ENCODE measurements around the gene CERK. TPM values are rescaled to one million over a fixed set of nuclear protein-coding genes. Genes with fewer than 3 reads are reported as not detected.

CERK gene
- total and polyA plus RNA-seq, 2 of the 13 experiments (the other 11 are each of a cell fraction or from before 2014, with no cell fraction given): 40.3 to 41.9 TPM

DNA sequence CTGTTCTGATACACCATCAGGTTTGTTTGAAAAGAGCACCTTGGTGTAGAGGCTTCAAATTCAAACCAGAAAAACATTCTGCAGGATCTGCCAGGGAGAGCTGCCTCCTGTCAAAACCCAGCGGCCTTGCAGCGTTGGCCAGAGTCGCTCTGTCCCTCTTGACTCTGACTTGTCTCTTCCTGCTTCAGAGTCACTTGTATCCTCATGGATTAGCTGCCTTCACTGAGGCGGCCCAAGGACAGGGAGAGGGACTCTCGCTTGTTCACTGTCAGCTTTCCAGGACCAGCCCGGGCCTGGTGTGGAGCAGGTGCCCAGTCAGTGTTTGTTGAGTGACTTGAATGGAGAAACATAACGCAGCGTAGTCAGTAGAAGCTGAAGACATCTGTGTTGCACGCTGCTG, 42.4 kb upstream of the CERK start (continued):
- no peak for TF ChIP-seq PRPF4 (IDR thresholded peaks at IDR 0.05; ENCODE audit: low read depth, low read length, poor library complexity, severe bottlenecking)
- no peak for TF ChIP-seq ZNF432 (CRISPR knock-in tag; IDR thresholded peaks at IDR 0.05; ENCODE audit: borderline replicate concordance)

DNA sequence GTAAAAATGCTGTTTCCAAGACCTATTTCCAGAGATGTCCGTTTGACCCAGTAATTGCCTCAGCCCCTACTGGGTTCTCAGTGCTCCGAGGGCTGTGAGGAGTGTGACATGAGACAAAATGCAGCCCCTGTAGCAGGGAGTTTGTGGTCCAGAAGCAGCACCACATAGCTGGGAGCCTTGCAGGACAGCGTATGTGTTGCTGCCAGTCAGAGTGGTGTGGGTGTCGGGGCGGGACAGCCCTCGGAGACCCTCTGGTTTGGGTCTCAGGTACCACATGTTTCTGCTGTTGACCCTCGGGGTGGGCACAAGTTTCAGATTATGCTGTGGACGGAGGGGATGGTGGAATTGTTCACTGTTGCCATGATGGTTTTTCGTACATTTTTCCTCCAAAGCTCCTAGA, 41.6 kb upstream of the CERK start:
- ATAC-seq: no peak
- Histone ChIP-seq H3K4me2 (ENCODE audit: low read depth, low read length) (no peak overlapping the region), H3K79me2 (ENCODE audit: insufficient read depth, low read length) (peaks cover 94% of the 10 kb centered on the region), H3K9me3 (ENCODE audit: low read length) (no peaks in the 10 kb centered on the region), H2AFZ (ENCODE audit: low read length) (no peak overlapping the region), H3K9ac (ENCODE audit: insufficient read depth, low read depth, low read length) (no peak overlapping the region), H3K4me3 (replicated peaks in 1 of 3; ENCODE audit: insufficient read depth in 1 of 3, low read depth in 2 of 3, low read length in 3 of 3) (no peak overlapping the region), H3K36me3 (replicated peaks in 1 of 2; ENCODE audit: control insufficient read depth in 1 of 2, insufficient read depth in 2 of 2, low read length in 2 of 2) (peaks cover 4 to 11% of the 10 kb centered on the region in 2 experiments; a peak in 3 of 5 replicates), H3K27ac (ENCODE audit: extremely low read length, insufficient read depth, low read length) (no peak overlapping the region), H4K20me1 (ENCODE audit: insufficient read depth, low read length) (peaks cover 17% of the 10 kb centered on the region; the same call in 1 of the 2 replicates), H3K27me3 (ENCODE audit: control insufficient read depth in 1 of 2, insufficient read depth in 2 of 2, low read length in 2 of 2) (no peaks in the 10 kb centered on the region), H3K4me1 (ENCODE audit: insufficient read depth, low read length) (peaks cover 26% of the 10 kb centered on the region)
- WGBS (ENCODE audit: low lambda C conversion rate): 96% methylated on average over 9 of the region's 9 CpGs
- in situ Hi-C loops (cut with HindIII; ENCODE audit: extremely low pct_ligation_motif_present, low pct_unique_long_range_greater_than_20kb) (no loop called here), intact Hi-C loops (cut with micrococcal nuclease; ENCODE audit: unreplicated experiment) (loop anchor here (5.0 kb wide), 1 partner anchor 382 kb away; no protein-coding TSS in a partner anchor)
- no peak for DNase-seq (ENCODE audit: low spot score)
- CTCF ChIA-PET (ENCODE audit: low intra/inter-chr PET ratio, low total read pairs): no interaction called here
- FAIRE-seq: no peak
- POLR2A ChIA-PET: interaction anchor here (1.7 kb wide), 1 partner anchor 17 kb away, joined by 5 read pairs; the partner anchor contains the start of gene TBC1D22A
- no TSS peak for BruUV-seq (replicated peaks)
- TF ChIP-seq, protein P1, sequence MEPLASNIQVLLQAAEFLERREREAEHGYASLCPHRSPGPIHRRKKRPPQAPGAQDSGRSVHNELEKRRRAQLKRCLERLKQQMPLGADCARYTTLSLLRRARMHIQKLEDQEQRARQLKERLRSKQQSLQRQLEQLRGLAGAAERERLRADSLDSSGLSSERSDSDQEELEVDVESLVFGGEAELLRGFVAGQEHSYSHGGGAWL (CRISPR knock-in tag; IDR thresholded peaks at IDR 0.05): no peak
- TF ChIP-seq, protein P2, sequence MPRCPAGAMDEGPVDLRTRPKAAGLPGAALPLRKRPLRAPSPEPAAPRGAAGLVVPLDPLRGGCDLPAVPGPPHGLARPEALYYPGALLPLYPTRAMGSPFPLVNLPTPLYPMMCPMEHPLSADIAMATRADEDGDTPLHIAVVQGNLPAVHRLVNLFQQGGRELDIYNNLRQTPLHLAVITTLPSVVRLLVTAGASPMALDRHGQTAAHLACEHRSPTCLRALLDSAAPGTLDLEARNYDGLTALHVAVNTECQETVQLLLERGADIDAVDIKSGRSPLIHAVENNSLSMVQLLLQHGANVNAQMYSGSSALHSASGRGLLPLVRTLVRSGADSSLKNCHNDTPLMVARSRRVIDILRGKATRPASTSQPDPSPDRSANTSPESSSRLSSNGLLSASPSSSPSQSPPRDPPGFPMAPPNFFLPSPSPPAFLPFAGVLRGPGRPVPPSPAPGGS (CRISPR knock-in tag; IDR thresholded peaks at IDR 0.05): no peak
- TF ChIP-seq, protein P3, sequence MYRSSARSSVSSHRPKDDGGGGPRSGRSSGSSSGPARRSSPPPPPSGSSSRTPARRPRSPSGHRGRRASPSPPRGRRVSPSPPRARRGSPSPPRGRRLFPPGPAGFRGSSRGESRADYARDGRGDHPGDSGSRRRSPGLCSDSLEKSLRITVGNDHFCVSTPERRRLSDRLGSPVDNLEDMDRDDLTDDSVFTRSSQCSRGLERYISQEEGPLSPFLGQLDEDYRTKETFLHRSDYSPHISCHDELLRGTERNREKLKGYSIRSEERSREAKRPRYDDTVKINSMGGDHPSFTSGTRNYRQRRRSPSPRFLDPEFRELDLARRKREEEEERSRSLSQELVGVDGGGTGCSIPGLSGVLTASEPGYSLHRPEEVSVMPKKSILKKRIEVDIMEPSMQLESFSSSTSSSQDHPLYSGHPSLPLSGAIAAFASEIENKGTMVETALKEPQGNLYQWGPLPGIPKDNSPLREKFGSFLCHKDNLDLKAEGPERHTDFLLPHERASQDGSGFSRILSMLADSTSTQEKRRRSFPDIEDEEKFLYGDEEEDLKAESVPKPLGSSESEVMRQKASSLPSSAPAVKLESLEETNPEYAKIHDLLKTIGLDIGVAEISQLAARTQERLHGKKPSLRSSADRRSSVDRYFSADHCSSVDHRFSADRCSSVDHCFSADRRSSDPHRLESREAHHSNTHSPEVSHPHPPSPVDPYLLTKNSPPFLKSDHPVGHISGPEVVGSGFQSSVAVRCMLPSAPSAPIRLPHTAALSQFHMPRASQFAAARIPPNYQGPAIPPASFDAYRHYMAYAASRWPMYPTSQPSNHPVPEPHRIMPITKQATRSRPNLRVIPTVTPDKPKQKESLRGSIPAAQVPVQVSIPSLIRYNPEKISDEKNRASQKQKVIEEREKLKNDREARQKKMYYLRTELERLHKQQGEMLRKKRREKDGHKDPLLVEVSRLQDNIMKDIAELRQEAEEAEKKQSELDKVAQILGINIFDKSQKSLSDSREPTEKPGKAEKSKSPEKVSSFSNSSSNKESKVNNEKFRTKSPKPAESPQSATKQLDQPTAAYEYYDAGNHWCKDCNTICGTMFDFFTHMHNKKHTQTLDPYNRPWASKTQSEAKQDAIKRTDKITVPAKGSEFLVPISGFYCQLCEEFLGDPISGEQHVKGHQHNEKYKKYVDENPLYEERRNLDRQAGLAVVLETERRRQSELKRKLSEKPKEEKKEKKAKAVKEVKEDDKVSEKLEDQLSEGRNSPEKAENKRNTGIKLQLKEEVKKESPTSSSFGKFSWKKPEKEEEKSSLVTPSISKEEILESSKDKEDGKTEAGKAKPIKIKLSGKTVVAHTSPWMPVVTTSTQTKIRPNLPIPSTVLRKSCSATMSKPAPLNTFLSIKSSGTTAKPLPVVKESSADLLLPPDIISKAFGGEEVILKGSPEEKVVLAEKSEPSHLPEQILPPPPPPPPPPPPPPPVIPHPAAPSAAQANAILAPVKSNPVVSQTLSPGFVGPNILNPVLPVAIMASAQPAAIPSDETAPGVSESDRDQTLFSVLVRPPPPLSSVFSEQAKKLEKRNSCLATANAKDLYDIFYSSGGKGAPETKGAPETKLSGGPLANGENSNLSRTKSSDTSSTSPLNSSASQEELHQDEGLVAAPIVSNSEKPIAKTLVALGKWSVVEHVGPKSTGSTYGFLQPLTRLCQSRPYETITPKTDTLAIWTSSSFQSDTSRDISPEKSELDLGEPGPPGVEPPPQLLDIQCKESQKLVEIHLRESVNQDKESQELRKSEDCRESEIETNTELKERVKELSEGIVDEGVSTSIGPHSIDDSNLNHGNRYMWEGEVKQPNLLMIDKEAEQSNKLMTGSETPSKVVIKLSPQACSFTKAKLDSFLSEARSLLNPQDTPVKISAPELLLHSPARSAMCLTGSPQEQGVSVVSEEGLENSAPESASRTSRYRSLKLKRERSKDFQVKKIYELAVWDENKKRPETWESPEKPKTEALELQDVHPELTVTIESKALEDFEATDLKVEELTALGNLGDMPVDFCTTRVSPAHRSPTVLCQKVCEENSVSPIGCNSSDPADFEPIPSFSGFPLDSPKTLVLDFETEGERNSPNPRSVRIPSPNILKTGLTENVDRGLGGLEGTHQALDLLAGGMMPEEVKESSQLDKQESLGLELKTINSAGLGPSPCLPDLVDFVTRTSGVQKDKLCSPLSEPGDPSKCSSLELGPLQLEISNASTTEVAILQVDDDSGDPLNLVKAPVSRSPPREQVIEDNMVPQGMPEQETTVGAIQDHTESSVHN (CRISPR knock-in tag; IDR thresholded peaks at IDR 0.05): no peak
- TF ChIP-seq MYC (CRISPR knock-in tag; IDR thresholded peaks at IDR 0.05; ENCODE audit: borderline replicate concordance) (no peak), IKZF1 (IDR thresholded peaks at IDR 0.05) (no peak), ZSCAN29 (CRISPR knock-in tag; conservative IDR thresholded peaks at IDR 0.05) (no peak)

Data from HepG2 (cell line).